ENCODE measurements around the gene KRTAP10-12.

KRTAP10-12 gene

DNA sequence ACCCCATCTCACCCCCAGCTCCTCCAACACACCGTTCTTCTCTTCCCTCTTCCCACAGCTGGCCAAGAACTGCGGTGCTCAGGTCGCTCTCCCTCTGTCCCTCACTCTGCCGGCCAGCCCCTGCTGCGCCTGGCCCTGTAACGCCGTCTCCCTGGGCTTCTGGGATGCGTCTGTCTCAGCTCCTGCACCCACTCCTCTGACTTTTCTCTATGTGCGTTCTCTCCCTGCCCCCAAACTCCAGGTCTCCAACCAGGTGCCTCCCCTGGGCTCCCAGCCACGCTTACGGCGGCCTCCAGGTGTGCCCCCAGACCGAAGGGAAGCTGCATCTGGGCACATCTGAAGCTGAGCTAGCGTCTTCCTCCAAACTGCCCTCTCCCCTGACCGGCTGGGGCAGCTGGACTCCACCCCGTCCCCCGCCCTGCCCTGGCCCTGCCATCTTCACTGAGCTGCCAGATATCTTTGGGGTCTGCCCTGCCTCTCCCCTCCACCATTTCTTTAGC, 2.6 kb downstream of the KRTAP10-12 start:
- no peak for DNase-seq

DNA sequence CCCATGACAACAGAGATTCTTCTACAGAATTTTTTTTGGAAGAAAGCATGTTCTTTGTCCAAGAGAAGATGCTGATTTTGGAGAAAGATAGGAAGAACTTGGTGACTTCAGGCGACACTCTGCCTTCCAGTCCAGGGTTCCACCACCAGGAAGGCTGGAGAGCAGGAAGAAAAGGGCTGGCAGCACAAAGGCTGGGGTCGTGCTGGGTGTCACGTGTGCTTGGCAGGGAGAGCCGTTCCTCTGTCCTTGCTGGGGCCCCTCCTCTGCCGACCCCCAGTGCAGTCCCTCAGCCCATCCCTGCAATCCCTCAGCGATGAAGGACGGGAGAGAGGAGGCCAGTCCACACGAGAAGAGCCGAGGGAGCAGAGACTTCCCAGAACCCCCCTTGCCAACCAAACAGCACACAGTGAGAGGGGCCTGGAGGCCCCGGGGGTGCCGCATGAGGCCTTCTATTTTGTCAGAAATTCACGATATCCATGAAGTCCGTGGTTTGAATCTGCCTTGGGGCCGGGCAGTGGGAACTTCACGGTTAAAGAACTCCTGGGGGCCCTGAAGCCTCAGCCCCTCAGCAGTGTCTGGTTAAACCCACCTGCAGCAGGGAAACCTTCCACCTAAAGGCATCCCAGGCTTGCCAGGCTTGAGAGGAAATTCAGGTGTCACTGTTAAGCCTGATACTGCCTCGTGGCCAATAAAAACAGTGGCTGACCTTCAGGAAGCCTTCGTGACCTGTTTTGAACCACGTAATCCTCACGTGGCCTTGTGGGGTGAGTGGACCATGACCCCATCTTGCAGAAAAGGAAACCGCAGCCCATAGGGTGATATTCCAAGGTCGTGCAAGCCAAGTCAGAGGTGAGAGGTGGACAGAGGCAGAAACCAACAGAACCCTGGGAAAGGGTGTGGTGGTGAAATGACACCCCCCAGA, 3.4 kb downstream of the KRTAP10-12 start:
- no peak for DNase-seq

DNA sequence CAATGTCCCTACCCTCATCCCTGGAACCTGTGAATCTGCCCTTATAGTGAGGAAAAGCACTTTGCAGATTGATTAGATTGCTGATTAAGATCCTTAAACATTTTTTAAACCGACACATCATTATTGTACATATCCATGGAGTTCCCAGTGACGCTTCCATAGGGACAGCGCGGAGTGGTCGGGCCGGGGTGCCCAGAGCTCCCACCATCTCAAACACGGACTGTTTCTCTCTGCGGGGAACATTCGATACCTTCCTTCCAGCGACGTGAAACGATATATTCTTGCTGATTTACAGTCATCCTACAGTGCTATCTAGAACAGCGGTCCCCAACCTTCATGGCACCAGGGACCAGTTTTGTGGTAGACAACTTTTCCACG, 4.0 kb downstream of the KRTAP10-12 start:
- DNase-seq, result no peak

DNA sequence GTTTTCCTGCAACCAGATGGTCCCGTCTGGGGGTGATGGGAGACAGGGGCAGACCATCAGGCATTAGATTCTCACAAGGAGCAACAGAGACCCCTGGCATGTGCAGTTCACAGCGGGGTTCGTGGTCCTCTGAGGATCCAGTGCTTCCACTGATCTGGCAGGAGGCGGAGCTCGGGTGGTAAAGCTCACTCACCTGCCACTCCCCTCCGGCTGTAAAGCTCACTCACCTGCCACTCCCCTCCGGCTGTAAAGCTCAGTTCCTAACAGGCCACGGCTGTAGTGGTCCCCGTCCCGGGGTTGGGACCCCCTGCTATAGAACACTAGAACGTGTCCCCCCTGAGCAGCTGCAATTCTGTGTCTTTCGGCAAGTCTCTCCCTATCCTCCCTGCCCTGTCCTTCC, 4.6 kb downstream of the KRTAP10-12 start:
- DNase-seq, result no peak

GRCh38 chr21:44702111-44702972, 5.4 kb downstream of the KRTAP10-12 start:
- no peak for DNase-seq

GRCh38 chr21:44702973-44703730, 6.2 kb downstream of the KRTAP10-12 start:
- no peak for DNase-seq

- no peak for DNase-seq
Observed at GRCh38 chr21:44703731-44704635, 7.0 kb downstream of the KRTAP10-12 start.

DNA sequence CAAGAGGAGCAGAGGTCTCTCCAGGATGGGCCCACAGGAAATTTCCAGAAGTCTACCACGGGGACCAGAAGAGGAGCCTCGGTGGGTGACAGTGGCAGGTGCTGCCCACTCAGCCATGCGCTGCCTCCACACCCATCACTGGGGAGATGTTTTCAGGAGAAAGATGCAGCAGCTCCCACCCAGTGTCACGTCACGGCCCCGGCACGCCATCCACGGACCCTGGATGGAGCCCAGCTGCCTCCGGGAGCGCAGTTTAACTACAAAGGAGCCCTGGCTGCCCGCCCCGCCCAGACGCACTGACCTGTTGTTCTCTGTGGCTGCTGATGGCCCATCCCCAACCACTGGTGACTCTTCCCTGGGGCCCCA, 7.6 kb downstream of the KRTAP10-12 start:
- no peak for DNase-seq

DNA sequence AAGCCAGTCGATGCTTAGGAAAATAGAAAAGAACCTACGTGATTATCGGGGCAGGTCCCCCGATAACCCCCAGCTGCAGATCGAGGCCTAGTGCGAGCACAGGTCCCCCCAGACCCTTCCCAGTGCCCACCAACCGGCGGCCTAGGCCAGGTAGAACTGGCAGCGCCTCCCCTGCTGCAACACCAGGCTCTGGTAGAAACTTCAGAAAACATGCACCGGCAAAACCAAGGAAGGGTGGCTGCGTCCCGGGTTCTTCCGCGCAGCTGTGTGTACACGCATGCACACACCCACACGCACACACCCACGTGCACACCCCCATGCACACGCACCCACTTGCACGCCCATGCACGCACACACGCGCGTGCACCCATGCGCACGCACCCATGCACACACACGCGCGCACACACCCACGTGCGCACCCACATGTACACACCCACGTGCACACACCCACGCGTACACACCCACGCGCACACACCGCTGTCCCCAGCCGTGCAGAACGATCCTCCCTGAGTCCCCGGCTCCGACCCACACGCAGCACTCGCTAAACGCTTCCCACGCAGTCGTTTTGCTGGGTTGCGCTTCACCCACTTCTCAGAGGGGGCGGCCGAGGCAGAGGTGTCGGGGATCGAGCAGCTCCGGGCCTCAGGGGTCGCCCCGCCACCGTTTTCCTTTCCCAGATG, 9.2 kb downstream of the KRTAP10-12 start:
- no peak for DNase-seq

- DNase-seq, result no peak
Observed at GRCh38 chr21:44706706-44707581, 10.0 kb downstream of the KRTAP10-12 start.

DNA sequence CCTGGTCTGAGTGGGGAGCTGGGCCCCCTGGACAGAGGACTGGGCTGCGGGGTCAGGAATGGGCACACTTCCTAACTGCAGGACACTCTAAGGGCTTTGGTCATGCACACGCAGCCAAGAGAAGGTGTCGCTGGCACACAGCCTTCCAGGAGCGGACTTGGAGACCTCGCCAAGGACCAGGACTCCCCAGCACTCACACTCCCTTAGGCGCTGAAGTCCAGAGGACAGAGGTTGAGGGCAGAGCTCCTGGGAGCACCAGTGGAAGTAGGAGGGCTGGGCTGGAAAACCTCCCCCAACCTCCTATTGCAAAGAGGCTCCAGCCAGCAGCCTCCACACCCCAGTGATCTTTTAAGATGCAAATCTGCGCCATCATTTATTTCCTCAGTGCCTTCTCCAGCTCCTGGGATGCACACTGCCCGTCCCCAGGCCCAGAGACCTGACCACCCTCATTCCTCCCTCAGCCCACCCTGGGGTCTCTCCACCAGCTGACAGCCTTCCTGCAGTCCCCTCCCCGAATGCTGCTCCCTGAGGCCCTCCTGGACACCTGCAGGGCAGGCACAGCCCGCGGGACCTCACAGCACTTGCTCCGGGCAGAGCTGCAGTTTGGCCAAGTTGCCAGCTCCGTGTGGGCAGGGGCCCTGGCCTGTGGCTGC, 11.4 kb downstream of the KRTAP10-12 start:
- DNase-seq, result no peak

DNA sequence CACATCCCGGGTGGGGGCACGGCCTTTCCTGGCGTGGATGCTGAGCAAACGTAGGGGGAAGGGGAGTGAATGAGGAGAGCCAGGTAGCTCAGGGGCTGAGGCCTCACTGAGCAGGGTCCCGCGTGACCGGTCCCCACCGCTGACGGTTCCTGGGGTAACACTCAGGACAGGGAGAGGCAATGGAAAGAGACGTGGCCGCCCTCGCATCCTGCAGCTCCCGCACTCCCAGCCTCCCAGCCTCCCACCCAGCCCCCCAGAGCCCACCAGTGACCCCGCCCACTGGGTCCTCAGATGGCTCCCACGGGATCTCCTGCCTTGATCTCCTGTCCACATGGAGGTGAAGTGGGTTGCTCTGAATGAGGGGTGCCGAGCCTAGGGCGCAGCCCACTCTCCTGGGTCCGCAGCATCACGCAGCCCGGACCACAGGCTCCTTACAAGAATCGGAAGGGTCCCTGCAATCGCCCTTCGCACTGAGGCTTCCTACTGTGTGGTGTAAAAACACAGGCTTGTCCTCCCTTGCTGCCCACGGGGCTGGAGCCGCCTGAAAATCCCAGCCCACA, 12.0 kb downstream of the KRTAP10-12 start:
- no peak for DNase-seq

DNA sequence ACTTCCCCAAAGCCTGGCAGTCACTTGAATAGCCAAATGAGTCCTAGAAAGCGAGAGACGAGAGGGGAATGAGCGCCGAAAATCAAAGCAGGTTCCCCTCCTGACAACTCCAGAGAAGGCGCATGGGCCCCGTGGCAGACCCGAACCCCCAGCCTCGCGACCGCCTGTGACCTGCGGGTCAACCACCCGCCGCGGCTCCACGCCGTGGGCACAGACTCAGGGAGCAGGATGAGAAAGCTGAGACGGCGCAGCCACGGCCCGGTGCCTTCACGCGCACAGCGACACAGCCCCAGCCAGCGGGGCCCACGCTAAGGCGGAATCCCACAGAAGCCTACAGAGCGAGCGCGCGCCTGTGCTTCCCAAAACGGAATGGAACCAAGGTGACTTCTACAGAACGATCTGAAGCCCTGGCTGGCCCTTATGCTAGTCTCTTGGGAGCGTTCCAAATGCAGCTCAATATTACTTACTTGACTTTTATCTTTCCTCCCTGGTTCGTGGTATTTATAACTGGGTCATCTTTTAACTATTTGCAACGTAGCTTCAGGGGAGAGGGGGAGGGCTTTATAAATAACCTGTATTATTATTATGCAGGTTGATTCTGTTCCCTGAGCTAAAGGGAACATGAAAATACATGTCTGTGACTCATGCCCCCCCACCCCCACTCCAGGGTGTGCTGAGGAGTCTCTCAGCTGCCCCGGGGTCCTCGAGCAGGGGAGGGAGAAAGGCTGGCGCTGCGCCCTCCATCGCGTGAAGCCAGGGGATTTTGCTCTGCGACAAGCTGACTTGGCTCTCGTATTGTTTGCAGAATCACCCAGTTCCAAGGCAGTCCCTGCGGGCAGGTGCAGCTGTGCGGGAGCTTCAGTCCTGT, 12.7 kb downstream of the KRTAP10-12 start:
- DNase-seq, result no peak

GRCh38 chr21:44710294-44710665, 13.3 kb downstream of the KRTAP10-12 start:
- no peak for DNase-seq

DNA sequence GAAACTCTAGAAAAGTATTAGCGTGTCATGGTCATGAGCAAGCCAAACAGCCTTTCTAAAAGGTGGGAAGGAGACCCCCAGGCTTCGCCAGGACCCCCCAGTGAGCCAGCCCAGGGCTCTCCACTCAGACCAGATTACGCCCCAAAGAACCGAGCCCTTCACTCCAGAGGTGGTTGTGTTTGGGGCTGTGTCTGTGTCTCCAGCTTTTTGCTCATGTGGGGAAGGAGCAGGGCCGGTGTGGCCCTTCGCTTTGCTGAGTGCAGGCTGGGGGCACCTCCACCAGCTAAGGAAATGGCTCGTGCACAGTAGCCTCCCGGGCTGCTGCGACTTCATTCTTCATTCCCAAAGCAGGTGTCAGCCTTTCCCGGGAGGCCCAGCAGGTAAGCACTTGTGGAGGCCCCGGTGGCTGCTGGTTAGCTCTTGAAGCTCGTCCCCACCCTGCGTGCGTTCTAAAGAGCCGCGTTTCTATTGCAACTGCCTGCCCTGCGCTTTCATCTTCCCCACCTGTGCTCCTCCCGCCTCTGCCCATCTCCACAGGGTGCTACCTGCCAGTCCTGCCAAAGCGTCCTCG, 13.9 kb downstream of the KRTAP10-12 start:
- no peak for DNase-seq

- DNase-seq, result no peak
Observed at GRCh38 chr21:44711327-44712202, 14.6 kb downstream of the KRTAP10-12 start, which contains the start of gene TSPEAR. Gene TSPEAR, minus strand, starts transcription at chr21:44711572. Its CDS starts 58 bp downstream, at chr21:44711514.
